Suprapubic skin (tissue), 4 donors: ENCODE results near the gene TWIST2.

Source experiments
- POLR2A ChIP-seq, 2 donors: fragments of 450-650 bp; IDR thresholded peaks; one replicate each; pipeline ENCODE4 v1.6.1; 2017; ENCODE audit warnings: antibody characterized with exemption in 2 of 2, mild to moderate bottlenecking in 2 of 2, moderate library complexity in 2 of 2
- POLR2AphosphoS5 ChIP-seq, 3 donors: sonication (generic); formaldehyde crosslinking; IDR thresholded peaks; one replicate each; pipeline ENCODE4 v1.6.1; 2017; ENCODE audit warnings: antibody characterized with exemption in 3 of 3
- TF ChIP-seq, protein P1 (sequence below), 2 donors: fragments of 200-600 bp in 1 of 2; fragments of 450-650 bp in 1 of 2; sonication (generic) in 1 of 2; IDR thresholded peaks; one replicate each; pipeline ENCODE4 v1.5.1; 2016 to 2019; ENCODE audit warnings: antibody characterized with exemption in 2 of 2, mild to moderate bottlenecking in 1 of 2, moderate library complexity in 1 of 2

DNA sequence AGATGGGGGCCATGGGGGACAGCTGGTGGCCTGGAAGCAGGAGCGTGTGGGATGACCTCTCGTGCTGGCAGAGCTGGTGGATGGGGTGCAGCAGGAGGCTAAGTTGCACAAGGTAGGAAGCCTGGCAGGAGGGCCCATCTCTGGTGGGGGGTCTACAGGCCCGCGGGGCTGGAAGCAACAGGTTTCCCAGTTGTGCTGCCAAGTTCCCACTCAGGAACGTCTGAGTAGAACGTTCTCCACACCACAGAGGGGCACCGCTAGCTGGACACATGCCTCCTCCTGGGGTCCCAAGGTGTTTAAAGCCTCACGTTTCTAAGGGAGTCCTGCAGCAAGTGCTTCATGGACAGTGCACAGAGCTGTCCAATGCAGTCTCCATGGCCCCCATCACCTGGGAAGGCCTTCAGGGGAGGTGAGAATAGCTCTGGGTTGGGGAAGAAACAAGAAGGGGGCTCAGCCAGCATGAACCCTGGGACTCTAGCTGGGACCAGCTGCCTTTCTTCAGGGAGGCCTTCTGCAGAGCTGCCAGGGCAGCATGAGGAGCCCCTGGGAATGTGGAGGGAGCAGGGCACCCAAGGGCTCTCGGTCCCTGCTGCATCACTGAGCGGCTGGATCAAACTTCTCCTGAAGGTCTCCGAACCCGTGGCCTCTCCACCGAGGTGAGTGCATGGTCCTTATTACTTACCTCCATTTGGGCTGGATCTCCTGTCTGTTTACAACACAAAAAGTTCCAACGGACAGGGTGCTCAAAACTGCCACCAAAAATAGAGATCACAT, 80.0 kb downstream of the TWIST2 start:
- TF ChIP-seq POLR2A (IDR thresholded peaks at IDR 0.05) (no peak), POLR2AphosphoS5 (IDR thresholded peaks at IDR 0.05) (no peak)
- TF ChIP-seq, protein P1, sequence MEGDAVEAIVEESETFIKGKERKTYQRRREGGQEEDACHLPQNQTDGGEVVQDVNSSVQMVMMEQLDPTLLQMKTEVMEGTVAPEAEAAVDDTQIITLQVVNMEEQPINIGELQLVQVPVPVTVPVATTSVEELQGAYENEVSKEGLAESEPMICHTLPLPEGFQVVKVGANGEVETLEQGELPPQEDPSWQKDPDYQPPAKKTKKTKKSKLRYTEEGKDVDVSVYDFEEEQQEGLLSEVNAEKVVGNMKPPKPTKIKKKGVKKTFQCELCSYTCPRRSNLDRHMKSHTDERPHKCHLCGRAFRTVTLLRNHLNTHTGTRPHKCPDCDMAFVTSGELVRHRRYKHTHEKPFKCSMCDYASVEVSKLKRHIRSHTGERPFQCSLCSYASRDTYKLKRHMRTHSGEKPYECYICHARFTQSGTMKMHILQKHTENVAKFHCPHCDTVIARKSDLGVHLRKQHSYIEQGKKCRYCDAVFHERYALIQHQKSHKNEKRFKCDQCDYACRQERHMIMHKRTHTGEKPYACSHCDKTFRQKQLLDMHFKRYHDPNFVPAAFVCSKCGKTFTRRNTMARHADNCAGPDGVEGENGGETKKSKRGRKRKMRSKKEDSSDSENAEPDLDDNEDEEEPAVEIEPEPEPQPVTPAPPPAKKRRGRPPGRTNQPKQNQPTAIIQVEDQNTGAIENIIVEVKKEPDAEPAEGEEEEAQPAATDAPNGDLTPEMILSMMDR (IDR thresholded peaks at IDR 0.05): no peak
